Right atrium auricular region (tissue), 2 donors: ENCODE data around the gene PRLR. TPM values are rescaled to one million over a fixed set of nuclear protein-coding genes. Genes with fewer than 3 reads are reported as not detected.
A peak's percentile ranks its signal among the peaks of the same experiment; 100 is the strongest.
"Not testable (repeated sequence)": the region's sequence is repeated elsewhere in the genome, so short reads cannot be mapped to it uniquely, and the experiment has no call there.

Experiments
- DNase-seq: peaks from one replicate; pipeline ENCODE4 v3.0.0-alpha.2; 2019; ENCODE audit warnings: low spot score
- H3K27ac ChIP-seq, 2 donors: fragments of 200-600 bp; sonication (generic); 1 replicate in 1 of 2; 2 replicates in 1 of 2; pipeline ENCODE4 v1.5.1; 2016 to 2019
- H3K27me3 ChIP-seq, 2 donors: fragments of 200-600 bp; sonication (generic); one replicate each; pipeline versions ENCODE4 v1.5.1 to v1.6.0; 2017 to 2019
- H3K36me3 ChIP-seq: fragments of 200-600 bp; sonication (generic); one replicate; pipeline ENCODE4 v1.5.1; 2016
- H3K4me1 ChIP-seq, 2 donors: fragments of 200-600 bp; sonication (generic); one replicate each; pipeline versions ENCODE4 v1.5.1 to v1.6.0; 2017 to 2019
- H3K4me3 ChIP-seq, 2 donors: fragments of 200-600 bp; sonication (generic); 1 replicate in 1 of 2; 2 replicates in 1 of 2; pipeline ENCODE4 v1.5.1; 2017 to 2019; ENCODE audit warnings: mild to moderate bottlenecking in 1 of 2, moderate library complexity in 1 of 2
- H3K9me3 ChIP-seq, 2 donors: fragments of 200-600 bp; sonication (generic); one replicate each; pipeline ENCODE4 v1.5.1; 2019
- CTCF ChIP-seq, 2 donors: fragments of 200-600 bp; sonication (generic); IDR thresholded peaks; one replicate each; pipeline ENCODE4 v1.5.1; 2019; ENCODE audit warnings: antibody characterized with exemption in 2 of 2
- total RNA-seq, 2 donors: library from RNA; depleted of rRNA; stranded (reverse); fragments of >200 nt; gene quantifications; one replicate each; pipeline ENCODE4 v1.1.0, GENCODE V29; 2016

The PRLR gene
- total RNA-seq, 2 donors from 2014 or later, result 0.15 to 0.31 TPM

- Histone ChIP-seq H3K36me3 (no peaks in the 10 kb centered on the region), H3K4me1 (no peaks in the 10 kb centered on the region), H3K9me3 (no peaks in the 10 kb centered on the region), H3K4me3 (no peak overlapping the region), H3K27me3 (no peaks in the 10 kb centered on the region), H3K27ac (no peak overlapping the region)
- no peak for DNase-seq
- peak in 1 of 2 donors; percentile 18 for TF ChIP-seq CTCF (IDR thresholded peaks at IDR 0.05)
Observed at GRCh38 chr5:35246900-35247647, 16.8 kb upstream of the PRLR start.

- Histone ChIP-seq H3K27ac (no peak overlapping the region), H3K4me3 (no peak overlapping the region), H3K27me3 (no peaks in the 10 kb centered on the region), H3K9me3 (no peaks in the 10 kb centered on the region), H3K36me3 (no peaks in the 10 kb centered on the region), H3K4me1 (no peaks in the 10 kb centered on the region)
- DNase-seq, result no peak
- no peak for TF ChIP-seq CTCF (IDR thresholded peaks at IDR 0.05)
Observed at GRCh38 chr5:35246411-35246810, 16.1 kb upstream of the PRLR start.

GRCh38 chr5:35245371-35245770 lies 15.1 kb upstream of the PRLR start:
- H3K36me3 ChIP-seq, H3K4me1 ChIP-seq, H3K4me3 ChIP-seq: not testable (repeated sequence)

GRCh38 chr5:35244171-35244570 lies 13.9 kb upstream of the PRLR start:
- H3K9me3 ChIP-seq, result no peaks in the 10 kb centered on the region
- no peaks in the 10 kb centered on the region for H3K36me3 ChIP-seq
- H3K4me3 ChIP-seq, result no peak overlapping the region
- TF ChIP-seq CTCF (IDR thresholded peaks at IDR 0.05), result no peak
- H3K4me1 ChIP-seq, result no peaks in the 10 kb centered on the region
- no peak overlapping the region for H3K27ac ChIP-seq
- H3K27me3 ChIP-seq, result no peaks in the 10 kb centered on the region
- no peak for DNase-seq

More at GRCh38 chr5:35245371-35245770, 15.1 kb upstream of the PRLR start:
- H3K27ac ChIP-seq, H3K27me3 ChIP-seq, DNase-seq, H3K9me3 ChIP-seq: not testable (repeated sequence)

GRCh38 chr5:35242702-35243258 lies 12.5 kb upstream of the PRLR start:
- H3K9me3 ChIP-seq, result no peaks in the 10 kb centered on the region
- no peaks in the 10 kb centered on the region for H3K27me3 ChIP-seq
- no peak overlapping the region for H3K27ac ChIP-seq
- no peaks in the 10 kb centered on the region for H3K36me3 ChIP-seq
- TF ChIP-seq CTCF (IDR thresholded peaks at IDR 0.05), result no peak
- no peaks in the 10 kb centered on the region for H3K4me1 ChIP-seq
- H3K4me3 ChIP-seq, result no peak overlapping the region
- no peak for DNase-seq

GRCh38 chr5:35240892-35241291 lies 10.6 kb upstream of the PRLR start:
- no peaks in the 10 kb centered on the region for H3K27me3 ChIP-seq
- TF ChIP-seq CTCF (IDR thresholded peaks at IDR 0.05), result no peak
- H3K27ac ChIP-seq, result no peak overlapping the region
- no peak for DNase-seq
- H3K4me1 ChIP-seq, result no peaks in the 10 kb centered on the region
- no peak overlapping the region for H3K4me3 ChIP-seq
- H3K36me3 ChIP-seq, result no peaks in the 10 kb centered on the region
- H3K9me3 ChIP-seq, result no peaks in the 10 kb centered on the region
